Measurements from ENCODE around the gene GNAI1. TPM values are rescaled to one million over a fixed set of nuclear protein-coding genes. Genes with fewer than 3 reads are reported as not detected.

Gene GNAI1
- total and polyA plus RNA-seq, 11 donors: 4.6 to 26.1 (median 14.1) TPM

GRCh38 chr7:80170445-80170844 lies 35.8 kb downstream of the GNAI1 start:
- ATAC-seq (no peak), DNase-seq (no peak)
- H3K27ac ChIP-seq: no peak overlapping the region
- peaks cover 0 to 37% (median 8%) of the 10 kb centered on the region in 12 donors for H3K9me3 ChIP-seq
- no peak for TF ChIP-seq CTCF (IDR thresholded peaks at IDR 0.05)
- no peak for TF ChIP-seq POLR2A (IDR thresholded peaks at IDR 0.05)
- H3K4me1 ChIP-seq: peaks cover 0 to 7% (median 0%) of the 10 kb centered on the region in 12 donors
- intact Hi-C loops (cut with DNase I): no loop called here
- WGBS, 4 donors: 84 to 92% (median 87%) methylated on average over 2 of the region's 2 CpGs
- H3K4me3 ChIP-seq: no peak overlapping the region
- H3K36me3 ChIP-seq: no peaks in the 10 kb centered on the region
- no peaks in the 10 kb centered on the region for H3K27me3 ChIP-seq

GRCh38 chr7:80172387-80172786 lies 37.8 kb downstream of the GNAI1 start:
- 72 to 76% (median 75%) methylated on average over 4 of the region's 4 CpGs for WGBS, 4 donors
- ATAC-seq: no peak
- DNase-seq: no peak
- Histone ChIP-seq H3K27ac (no peak overlapping the region), H3K4me1 (peaks cover 0 to 3% (median 0%) of the 10 kb centered on the region in 12 donors), H3K36me3 (no peaks in the 10 kb centered on the region), H3K4me3 (no peak overlapping the region), H3K9me3 (peaks cover 0 to 40% (median 8%) of the 10 kb centered on the region in 12 donors), H3K27me3 (no peaks in the 10 kb centered on the region)
- intact Hi-C loops (cut with DNase I): no loop called here
- TF ChIP-seq CTCF (IDR thresholded peaks at IDR 0.05) (no peak), POLR2A (IDR thresholded peaks at IDR 0.05) (no peak)

- Histone ChIP-seq H3K27me3 (no peaks in the 10 kb centered on the region), H3K9me3 (peaks cover 0 to 28% (median 8%) of the 10 kb centered on the region in 12 donors), H3K36me3 (no peaks in the 10 kb centered on the region), H3K27ac (no peak overlapping the region), H3K4me1 (peaks cover 0 to 12% (median 0%) of the 10 kb centered on the region in 12 donors), H3K4me3 (no peak overlapping the region)
- intact Hi-C loops (cut with DNase I): no loop called here
- DNase-seq (no peak), ATAC-seq (no peak)
- no peak for TF ChIP-seq POLR2A (IDR thresholded peaks at IDR 0.05)
- TF ChIP-seq CTCF (IDR thresholded peaks at IDR 0.05): no peak
- WGBS, 4 donors: 87 to 97% (median 92%) methylated on average over 1 of the region's 1 CpG
Observed at GRCh38 chr7:80175744-80176143, 41.1 kb downstream of the GNAI1 start.

GRCh38 chr7:80181411-80181810 lies 46.8 kb downstream of the GNAI1 start:
- DNase-seq: no peak
- ATAC-seq: no peak
- H3K27ac ChIP-seq: no peak overlapping the region
- H3K36me3 ChIP-seq: no peaks in the 10 kb centered on the region
- H3K27me3 ChIP-seq: no peaks in the 10 kb centered on the region
- H3K4me3 ChIP-seq: no peak overlapping the region
- H3K4me1 ChIP-seq: peaks cover 0 to 10% (median 0%) of the 10 kb centered on the region in 12 donors
- intact Hi-C loops (cut with DNase I): no loop called here
- WGBS, 4 donors: 85 to 93% (median 90%) methylated on average over 4 of the region's 4 CpGs
- TF ChIP-seq CTCF (IDR thresholded peaks at IDR 0.05): no peak
- TF ChIP-seq POLR2A (IDR thresholded peaks at IDR 0.05): no peak
- H3K9me3 ChIP-seq: peaks cover 0 to 9% (median 0%) of the 10 kb centered on the region in 12 donors
